Duodenal mucosa (tissue), 2 donors: Measurements from ENCODE around the gene TEX22.
"Not testable (repeated sequence)": the region's sequence is repeated elsewhere in the genome, so short reads cannot be mapped to it uniquely, and the experiment has no call there.

Experiments used
- H3K27ac ChIP-seq: one replicate; pipeline ENCODE4 v1.7.0; 2013; ENCODE audit warnings: low read depth, low read length
- H3K27me3 ChIP-seq, 2 donors: one replicate each; pipeline ENCODE4 v1.7.0; 2013; ENCODE audit warnings: low read length in 2 of 2, control low read depth in 1 of 2; ENCODE audit not compliant: insufficient read depth in 2 of 2, control insufficient read depth in 1 of 2
- H3K36me3 ChIP-seq, 2 donors: one replicate each; pipeline ENCODE4 v1.7.0; 2013; ENCODE audit warnings: low read length in 2 of 2, control low read depth in 1 of 2; ENCODE audit not compliant: insufficient read depth in 2 of 2, control insufficient read depth in 1 of 2
- H3K4me1 ChIP-seq, 2 donors: one replicate each; pipeline ENCODE4 v1.7.0; 2013; ENCODE audit warnings: low read length in 2 of 2, control low read depth in 1 of 2; ENCODE audit not compliant: insufficient read depth in 2 of 2, control insufficient read depth in 1 of 2
- H3K4me3 ChIP-seq, 2 donors: one replicate each; pipeline ENCODE4 v1.7.0; 2013; ENCODE audit warnings: low read length in 2 of 2, low read depth in 1 of 2
- H3K9ac ChIP-seq, 2 donors: one replicate each; pipeline ENCODE4 v1.7.0; 2013; ENCODE audit warnings: low read length in 2 of 2, low read depth in 1 of 2
- H3K9me3 ChIP-seq, 2 donors: one replicate each; pipeline ENCODE4 v1.7.0; 2013; ENCODE audit warnings: low read length in 2 of 2, control low read depth in 1 of 2; ENCODE audit not compliant: control insufficient read depth in 1 of 2

Gene TEX22

GRCh38 chr14:105355850-105356604, 42.3 kb upstream of the TEX22 start:
- peaks cover 0 to 26% of the 10 kb centered on the region in 2 donors for H3K36me3 ChIP-seq
- no peak overlapping the region for H3K4me3 ChIP-seq
- H3K4me1 ChIP-seq = peaks cover 0 to 2% of the 10 kb centered on the region in 2 donors
- H3K9me3 ChIP-seq = no peaks in the 10 kb centered on the region
- no peaks in the 10 kb centered on the region for H3K27me3 ChIP-seq
- no peak overlapping the region for H3K27ac ChIP-seq
- no peak overlapping the region for H3K9ac ChIP-seq

- Histone ChIP-seq H3K36me3 (peaks cover 0 to 26% of the 10 kb centered on the region in 2 donors), H3K9ac (no peak overlapping the region), H3K4me1 (peaks cover 0 to 2% of the 10 kb centered on the region in 2 donors), H3K9me3 (no peaks in the 10 kb centered on the region), H3K4me3 (no peak overlapping the region), H3K27ac (no peak overlapping the region), H3K27me3 (no peaks in the 10 kb centered on the region)
Observed at GRCh38 chr14:105356927-105357326, 41.4 kb upstream of the TEX22 start.

GRCh38 chr14:105357626-105358025, 40.7 kb upstream of the TEX22 start:
- Histone ChIP-seq H3K4me1 (no peaks in the 10 kb centered on the region), H3K9ac (no peak overlapping the region), H3K9me3 (no peaks in the 10 kb centered on the region)

GRCh38 chr14:105358140-105358846, 40.0 kb upstream of the TEX22 start:
- no peaks in the 10 kb centered on the region for H3K9me3 ChIP-seq
- no peaks in the 10 kb centered on the region for H3K4me1 ChIP-seq
- H3K36me3 ChIP-seq = peaks cover 0 to 26% of the 10 kb centered on the region in 2 donors
- no peak overlapping the region for H3K27ac ChIP-seq
- H3K4me3 ChIP-seq = no peak overlapping the region
- H3K9ac ChIP-seq = no peak overlapping the region
- H3K27me3 ChIP-seq = no peaks in the 10 kb centered on the region

More at GRCh38 chr14:105357626-105358025, 40.7 kb upstream of the TEX22 start:
- peaks cover 0 to 26% of the 10 kb centered on the region in 2 donors for H3K36me3 ChIP-seq
- no peak overlapping the region for H3K27ac ChIP-seq
- no peak overlapping the region for H3K4me3 ChIP-seq
- no peaks in the 10 kb centered on the region for H3K27me3 ChIP-seq

GRCh38 chr14:105358943-105359342, 39.4 kb upstream of the TEX22 start:
- peaks cover 0 to 26% of the 10 kb centered on the region in 2 donors for H3K36me3 ChIP-seq
- no peak overlapping the region for H3K9ac ChIP-seq
- H3K9me3 ChIP-seq = no peaks in the 10 kb centered on the region
- H3K27me3 ChIP-seq = no peaks in the 10 kb centered on the region
- H3K27ac ChIP-seq = no peak overlapping the region
- no peak overlapping the region for H3K4me3 ChIP-seq
- H3K4me1 ChIP-seq = no peaks in the 10 kb centered on the region

GRCh38 chr14:105361412-105361811, 36.9 kb upstream of the TEX22 start:
- H3K4me1 ChIP-seq, H3K9ac ChIP-seq, H3K27me3 ChIP-seq, H3K4me3 ChIP-seq, H3K9me3 ChIP-seq, H3K27ac ChIP-seq: not testable (repeated sequence)
- H3K36me3 ChIP-seq = peaks cover 0 to 15% of the 10 kb centered on the region in 2 donors

- Histone ChIP-seq H3K9ac (no peak overlapping the region), H3K27me3 (no peaks in the 10 kb centered on the region), H3K9me3 (no peaks in the 10 kb centered on the region), H3K27ac (no peak overlapping the region), H3K4me3 (no peak overlapping the region), H3K36me3 (peaks cover 0 to 16% of the 10 kb centered on the region in 2 donors), H3K4me1 (no peaks in the 10 kb centered on the region)
Observed at GRCh38 chr14:105363847-105364708, 34.3 kb upstream of the TEX22 start.

- Histone ChIP-seq H3K4me1 (no peaks in the 10 kb centered on the region), H3K4me3 (no peak overlapping the region), H3K9me3 (no peaks in the 10 kb centered on the region), H3K36me3 (peaks cover 0 to 20% of the 10 kb centered on the region in 2 donors), H3K27ac (no peak overlapping the region), H3K9ac (no peak overlapping the region), H3K27me3 (no peaks in the 10 kb centered on the region)
Observed at GRCh38 chr14:105365101-105365500, 33.2 kb upstream of the TEX22 start.

GRCh38 chr14:105365681-105366080, 32.7 kb upstream of the TEX22 start:
- no peaks in the 10 kb centered on the region for H3K4me1 ChIP-seq
- peaks cover 0 to 17% of the 10 kb centered on the region in 2 donors for H3K36me3 ChIP-seq
- H3K4me3 ChIP-seq = no peak overlapping the region
- no peak overlapping the region for H3K9ac ChIP-seq
- no peaks in the 10 kb centered on the region for H3K9me3 ChIP-seq
- H3K27ac ChIP-seq = no peak overlapping the region
- no peaks in the 10 kb centered on the region for H3K27me3 ChIP-seq
